ENCODE results near the gene SRSF3.

- TF ChIP-seq CTCF (IDR thresholded peaks at IDR 0.05) (no peak), EZH2 (IDR thresholded peaks at IDR 0.05) (no peak)
Observed at GRCh38 chr6:36621371-36621855, 27.3 kb downstream of the SRSF3 start.

Measured in neural progenitor cell (in vitro differentiated cells).